Measurements from ENCODE around the gene ECHDC3. TPM values are rescaled to one million over a fixed set of nuclear protein-coding genes. Genes with fewer than 3 reads are reported as not detected.
A peak's percentile ranks its signal among the peaks of the same experiment; 100 is the strongest.

Gene ECHDC3
- total and polyA plus RNA-seq, 2 of the 13 experiments (the other 11 are each of a cell fraction or from before 2014, with no cell fraction given), result not detected

- TF ChIP-seq ELF3 (CRISPR knock-in tag; IDR thresholded peaks at IDR 0.05) (peak; percentile 52; the same call in 1 of the 2 replicates), RARA (CRISPR knock-in tag; IDR thresholded peaks at IDR 0.05) (0 out of 2 replicates have a peak, but pooled peaks have one; percentile 21), TAF1 (CRISPR knock-in tag; IDR thresholded peaks at IDR 0.05) (0 out of 2 replicates have a peak, but pooled peaks have one; percentile 20), HIC2 (CRISPR knock-in tag; IDR thresholded peaks at IDR 0.05; ENCODE audit: low read depth) (peak; percentile 77; the same call in 1 of the 2 replicates), ATM (IDR thresholded peaks at IDR 0.05; ENCODE audit: borderline replicate concordance) (no peak), PAWR (CRISPR knock-in tag; IDR thresholded peaks at IDR 0.05; ENCODE audit: borderline replicate concordance) (0 out of 2 replicates have a peak, but pooled peaks have one; percentile 38), SPEN (CRISPR knock-in tag; IDR thresholded peaks at IDR 0.05; ENCODE audit: low read depth) (peak; percentile 53; the same call in 1 of the 2 replicates), GABPB1 (CRISPR knock-in tag; IDR thresholded peaks at IDR 0.05) (peak; percentile 41; the same call in 1 of the 2 replicates), CC2D1A (CRISPR knock-in tag; IDR thresholded peaks at IDR 0.05) (no peak), ZNF317 (CRISPR knock-in tag; IDR thresholded peaks at IDR 0.05) (no peak), YY1 (IDR thresholded peaks at IDR 0.05; ENCODE audit: insufficient read depth, insufficient replicate concordance, low read depth, low read length) (no peak), ZNF256 (CRISPR knock-in tag; conservative IDR thresholded peaks at IDR 0.05) (no peak), TCF7 (IDR thresholded peaks at IDR 0.05; ENCODE audit: low read depth) (peak; percentile 20; the same call in 1 of the 2 replicates), REXO4 (CRISPR knock-in tag; IDR thresholded peaks at IDR 0.05; ENCODE audit: borderline replicate concordance) (no peak), NR2C2 (CRISPR knock-in tag; IDR thresholded peaks at IDR 0.05; ENCODE audit: borderline replicate concordance) (peak; percentile 76), ZFX (CRISPR knock-in tag; IDR thresholded peaks at IDR 0.05; ENCODE audit: low read depth) (peak; percentile 65), ZNF329 (CRISPR knock-in tag; IDR thresholded peaks at IDR 0.05; ENCODE audit: low read depth) (no peak), NFKB2 (CRISPR knock-in tag; IDR thresholded peaks at IDR 0.05; ENCODE audit: borderline replicate concordance) (no peak), ZBTB8A (CRISPR knock-in tag; IDR thresholded peaks at IDR 0.05; ENCODE audit: borderline replicate concordance, low read depth) (0 out of 2 replicates have a peak, but pooled peaks have one; percentile 60), PRPF4 (IDR thresholded peaks at IDR 0.05; ENCODE audit: low read depth, low read length, poor library complexity, severe bottlenecking) (no peak), NFE2 (CRISPR knock-in tag; IDR thresholded peaks at IDR 0.05) (no peak), CEBPB (IDR thresholded peaks at IDR 0.05; ENCODE audit: borderline replicate concordance, low read depth, low read length) (no peak), NFE2L2 (IDR thresholded peaks at IDR 0.05; ENCODE audit: low read length) (0 out of 2 replicates have a peak, but pooled peaks have one; percentile 7), RXRA (CRISPR knock-in tag; IDR thresholded peaks at IDR 0.05) (peak; percentile 34; the same call in 1 of the 2 replicates), ZEB1 (IDR thresholded peaks at IDR 0.05; ENCODE audit: insufficient replicate concordance, low read depth) (peak; percentile 26), ZBTB7B (CRISPR knock-in tag; IDR thresholded peaks at IDR 0.05) (peak; percentile 31; the same call in 1 of the 2 replicates), ZNF766 (CRISPR knock-in tag; IDR thresholded peaks at IDR 0.05; ENCODE audit: borderline replicate concordance) (no peak), KLF16 (CRISPR knock-in tag; IDR thresholded peaks at IDR 0.05) (no peak)
- TF ChIP-seq, protein P1, sequence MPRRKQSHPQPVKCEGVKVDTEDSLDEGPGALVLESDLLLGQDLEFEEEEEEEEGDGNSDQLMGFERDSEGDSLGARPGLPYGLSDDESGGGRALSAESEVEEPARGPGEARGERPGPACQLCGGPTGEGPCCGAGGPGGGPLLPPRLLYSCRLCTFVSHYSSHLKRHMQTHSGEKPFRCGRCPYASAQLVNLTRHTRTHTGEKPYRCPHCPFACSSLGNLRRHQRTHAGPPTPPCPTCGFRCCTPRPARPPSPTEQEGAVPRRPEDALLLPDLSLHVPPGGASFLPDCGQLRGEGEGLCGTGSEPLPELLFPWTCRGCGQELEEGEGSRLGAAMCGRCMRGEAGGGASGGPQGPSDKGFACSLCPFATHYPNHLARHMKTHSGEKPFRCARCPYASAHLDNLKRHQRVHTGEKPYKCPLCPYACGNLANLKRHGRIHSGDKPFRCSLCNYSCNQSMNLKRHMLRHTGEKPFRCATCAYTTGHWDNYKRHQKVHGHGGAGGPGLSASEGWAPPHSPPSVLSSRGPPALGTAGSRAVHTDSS (CRISPR knock-in tag; conservative IDR thresholded peaks at IDR 0.05), result no peak
Observed at GRCh38 chr10:11793762-11794479, 51.7 kb downstream of the ECHDC3 start (continued).

Measured in HepG2 (cell line).